ENCODE measurements around the gene LAMC3.

LAMC3 gene

DNA sequence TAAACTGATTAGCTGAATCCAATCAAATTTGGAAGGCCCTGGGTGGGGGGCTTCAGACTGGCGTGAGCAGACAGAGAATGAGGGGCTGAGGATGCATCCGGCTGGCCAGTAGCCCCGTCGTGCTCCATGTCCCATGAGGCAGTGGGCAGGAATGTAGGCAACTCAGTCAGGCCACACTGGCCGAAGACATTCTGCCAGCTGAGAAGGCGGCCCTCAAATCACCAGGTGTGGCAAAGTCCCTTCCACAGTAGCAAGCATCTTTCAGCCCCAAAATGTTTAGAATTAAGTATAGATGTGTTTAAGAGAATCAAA is 25.7 kb upstream of the LAMC3 start:
- no peak for DNase-seq (ENCODE audit: low read depth)
- TF ChIP-seq, protein P1, sequence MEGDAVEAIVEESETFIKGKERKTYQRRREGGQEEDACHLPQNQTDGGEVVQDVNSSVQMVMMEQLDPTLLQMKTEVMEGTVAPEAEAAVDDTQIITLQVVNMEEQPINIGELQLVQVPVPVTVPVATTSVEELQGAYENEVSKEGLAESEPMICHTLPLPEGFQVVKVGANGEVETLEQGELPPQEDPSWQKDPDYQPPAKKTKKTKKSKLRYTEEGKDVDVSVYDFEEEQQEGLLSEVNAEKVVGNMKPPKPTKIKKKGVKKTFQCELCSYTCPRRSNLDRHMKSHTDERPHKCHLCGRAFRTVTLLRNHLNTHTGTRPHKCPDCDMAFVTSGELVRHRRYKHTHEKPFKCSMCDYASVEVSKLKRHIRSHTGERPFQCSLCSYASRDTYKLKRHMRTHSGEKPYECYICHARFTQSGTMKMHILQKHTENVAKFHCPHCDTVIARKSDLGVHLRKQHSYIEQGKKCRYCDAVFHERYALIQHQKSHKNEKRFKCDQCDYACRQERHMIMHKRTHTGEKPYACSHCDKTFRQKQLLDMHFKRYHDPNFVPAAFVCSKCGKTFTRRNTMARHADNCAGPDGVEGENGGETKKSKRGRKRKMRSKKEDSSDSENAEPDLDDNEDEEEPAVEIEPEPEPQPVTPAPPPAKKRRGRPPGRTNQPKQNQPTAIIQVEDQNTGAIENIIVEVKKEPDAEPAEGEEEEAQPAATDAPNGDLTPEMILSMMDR (IDR thresholded peaks at IDR 0.05; ENCODE audit: control insufficient read depth, insufficient read depth, low read depth, low read length, missing control alignments), result no peak
- no peak overlapping the region for H3K4me3 ChIP-seq (ENCODE audit: control insufficient read depth, low read depth, low read length)

DNA sequence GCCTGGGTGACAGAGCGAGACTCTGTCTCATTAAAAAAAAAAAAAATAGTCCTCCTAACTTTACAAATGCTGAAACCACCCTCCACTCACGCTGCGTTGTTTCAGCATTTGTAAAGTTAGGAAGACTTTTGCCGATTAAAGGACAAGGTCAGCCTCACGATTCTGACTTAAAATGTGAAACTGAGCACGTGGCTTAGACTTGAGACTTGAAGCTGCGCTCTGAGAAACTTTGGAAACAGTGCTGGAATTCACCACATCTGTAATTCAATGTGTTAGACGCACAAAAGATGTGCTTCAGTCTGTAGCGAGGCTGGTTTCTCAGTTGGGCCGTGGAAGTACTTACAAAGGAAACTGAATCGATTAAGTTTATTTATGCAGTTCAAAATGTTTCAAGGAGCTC is 25.0 kb upstream of the LAMC3 start:
- no peak for DNase-seq (ENCODE audit: low read depth)
- no peak overlapping the region for H3K4me3 ChIP-seq (ENCODE audit: control insufficient read depth, low read depth, low read length)
- TF ChIP-seq, protein P1 (IDR thresholded peaks at IDR 0.05; ENCODE audit: control insufficient read depth, insufficient read depth, low read depth, low read length, missing control alignments), result no peak

DNA sequence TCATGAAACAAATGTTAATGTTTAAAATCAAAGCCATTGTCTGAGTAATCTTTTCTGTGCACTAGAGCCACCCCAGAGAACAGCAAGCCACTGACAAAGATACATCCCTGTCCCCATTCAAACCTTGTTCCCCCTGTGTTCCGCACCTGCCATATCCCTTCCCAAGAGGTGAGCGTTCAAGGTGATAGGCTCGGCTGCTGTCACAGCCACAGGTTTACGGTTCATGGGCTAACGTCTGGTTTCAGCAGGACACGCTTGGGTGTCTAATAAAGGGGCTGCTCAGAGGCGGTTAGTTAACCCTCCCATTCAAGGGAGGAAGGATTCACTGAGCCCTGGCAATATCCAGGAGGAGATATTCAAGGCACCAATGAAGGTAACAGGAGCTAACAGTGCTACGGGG is 24.5 kb upstream of the LAMC3 start:
- no peak for DNase-seq (ENCODE audit: low read depth)
- TF ChIP-seq, protein P1 (IDR thresholded peaks at IDR 0.05; ENCODE audit: control insufficient read depth, insufficient read depth, low read depth, low read length, missing control alignments), result no peak
- no peak overlapping the region for H3K4me3 ChIP-seq (ENCODE audit: control insufficient read depth, low read depth, low read length)

DNA sequence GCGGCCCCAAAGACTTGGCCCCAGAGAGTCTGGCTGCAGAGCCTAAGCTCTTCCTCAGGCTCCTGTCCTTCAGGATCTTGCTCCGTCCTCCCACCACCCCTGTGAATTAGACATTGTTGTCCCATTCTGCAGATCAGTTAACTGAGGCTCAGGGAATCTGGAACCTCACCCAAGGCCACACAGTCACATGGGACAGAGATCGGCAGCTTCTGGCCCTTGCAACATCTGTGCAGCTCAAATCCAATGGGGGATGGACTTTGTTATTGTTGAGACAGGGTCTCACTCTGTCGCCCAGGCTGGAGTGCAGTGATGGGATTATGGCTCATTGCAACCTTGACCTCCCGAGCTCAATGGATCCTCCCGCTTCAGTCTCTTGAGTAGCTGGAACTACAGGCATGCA is 23.9 kb upstream of the LAMC3 start:
- TF ChIP-seq, protein P1 (IDR thresholded peaks at IDR 0.05; ENCODE audit: control insufficient read depth, insufficient read depth, low read depth, low read length, missing control alignments), result no peak
- H3K4me3 ChIP-seq (ENCODE audit: control insufficient read depth, low read depth, low read length), result no peak overlapping the region
- no peak for DNase-seq (ENCODE audit: low read depth)

DNA sequence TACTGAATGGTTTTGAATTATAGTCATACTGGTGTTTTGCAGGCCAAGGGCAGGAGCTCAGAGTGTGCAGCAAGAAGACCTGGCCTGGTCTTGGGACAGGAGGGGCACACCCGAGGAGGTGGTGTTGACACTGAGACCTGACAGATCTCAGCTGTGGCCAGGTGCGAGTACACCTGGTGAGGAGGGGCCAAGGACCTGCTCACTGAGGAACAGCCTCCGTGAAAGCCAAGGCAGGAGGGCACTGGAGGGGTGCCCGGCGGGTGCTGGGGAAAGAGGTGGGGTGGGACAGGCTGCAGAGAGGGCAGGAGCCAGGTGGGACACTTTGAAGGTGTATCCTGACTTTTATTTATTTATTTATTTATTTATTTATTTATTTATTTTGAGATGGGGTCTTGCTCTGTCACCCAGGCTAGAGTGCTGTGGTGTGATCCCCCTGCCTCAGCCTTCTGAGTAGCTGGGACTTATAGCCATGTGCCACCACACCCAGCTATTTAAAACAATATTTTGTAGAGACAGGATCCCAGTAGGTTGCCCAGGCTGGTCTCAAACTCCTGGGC is 23.3 kb upstream of the LAMC3 start:
- no peak overlapping the region for H3K4me3 ChIP-seq (ENCODE audit: control insufficient read depth, low read depth, low read length)
- TF ChIP-seq, protein P1 (IDR thresholded peaks at IDR 0.05; ENCODE audit: control insufficient read depth, insufficient read depth, low read depth, low read length, missing control alignments), result no peak
- no peak for DNase-seq (ENCODE audit: low read depth)

DNA sequence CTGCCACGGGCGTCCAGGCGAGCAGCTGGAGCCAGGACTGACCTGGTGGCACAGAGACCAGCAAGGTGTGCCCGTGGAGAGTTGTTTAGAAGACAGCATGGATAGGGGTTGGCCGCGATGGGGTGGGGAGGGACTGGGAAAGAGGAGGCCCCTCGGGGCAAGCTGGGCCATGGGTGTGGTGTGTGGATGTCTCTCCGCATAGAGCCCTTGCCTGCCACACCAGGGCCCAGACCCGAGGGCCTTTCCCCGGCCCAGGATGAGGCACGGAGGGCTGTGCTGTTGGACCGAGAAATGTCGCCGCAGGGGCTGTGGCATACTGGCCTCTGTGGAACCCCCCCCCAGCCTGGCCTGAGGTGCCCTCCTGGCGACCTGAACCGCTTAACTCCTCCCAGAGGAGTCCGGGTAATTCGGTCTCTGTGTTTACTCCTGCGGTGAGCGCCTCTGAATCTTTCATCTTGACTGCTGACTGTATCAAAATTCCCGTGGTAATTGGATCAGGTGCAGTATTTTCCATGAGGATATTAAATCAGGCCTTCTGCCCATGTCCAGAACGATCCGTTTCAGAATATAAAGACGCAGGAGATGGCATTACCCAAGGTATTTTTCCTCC is 22.5 kb upstream of the LAMC3 start:
- DNase-seq (ENCODE audit: low read depth), result no peak
- TF ChIP-seq, protein P1 (IDR thresholded peaks at IDR 0.05; ENCODE audit: control insufficient read depth, insufficient read depth, low read depth, low read length, missing control alignments), result no peak
- no peak overlapping the region for H3K4me3 ChIP-seq (ENCODE audit: control insufficient read depth, low read depth, low read length)

Measured in AG09309 (cell line).